GM18505 (cell line): ENCODE data around the gene ITPK1.

Source experiments
- ATAC-seq: cut with Tn5 transposase; IDR thresholded peaks from one replicate; pipeline ENCODE4 v1.9.1; 2021; ENCODE audit not compliant: unreplicated experiment
- POLR2A ChIP-seq: IDR thresholded peaks from 4 replicates; pipeline ENCODE4 v1.6.1; 2011; ENCODE audit warnings: borderline replicate concordance; ENCODE audit not compliant: insufficient read depth, insufficient read length; ENCODE audit errors: extremely low read depth

The ITPK1 gene

GRCh38 chr14:93029911-93030508, 85.7 kb downstream of the ITPK1 start:
- no peak for ATAC-seq
- TF ChIP-seq POLR2A: no peak

- no peak for ATAC-seq
Observed at GRCh38 chr14:93029417-93029816, 86.3 kb downstream of the ITPK1 start.

GRCh38 chr14:93028724-93029076, 87.0 kb downstream of the ITPK1 start:
- no peak for TF ChIP-seq POLR2A
- no peak for ATAC-seq

More at GRCh38 chr14:93029417-93029816, 86.3 kb downstream of the ITPK1 start:
- TF ChIP-seq POLR2A: no peak

GRCh38 chr14:93027810-93028723, 87.7 kb downstream of the ITPK1 start:
- TF ChIP-seq POLR2A: no peak
- no peak for ATAC-seq

GRCh38 chr14:93026339-93026738, 89.4 kb downstream of the ITPK1 start:
- ATAC-seq: no peak
- no peak for TF ChIP-seq POLR2A

- no peak for ATAC-seq
- no peak for TF ChIP-seq POLR2A
Observed at GRCh38 chr14:93025055-93025454, 90.7 kb downstream of the ITPK1 start.

- no peak for TF ChIP-seq POLR2A
- no peak for ATAC-seq
Observed at GRCh38 chr14:93024493-93024892, 91.2 kb downstream of the ITPK1 start.

GRCh38 chr14:93023802-93024434, 91.8 kb downstream of the ITPK1 start:
- ATAC-seq: no peak

GRCh38 chr14:93023039-93023438, 92.7 kb downstream of the ITPK1 start:
- no peak for TF ChIP-seq POLR2A
- no peak for ATAC-seq

More at GRCh38 chr14:93023802-93024434, 91.8 kb downstream of the ITPK1 start:
- TF ChIP-seq POLR2A: no peak

GRCh38 chr14:93019970-93020369, 95.8 kb downstream of the ITPK1 start:
- no peak for TF ChIP-seq POLR2A
- ATAC-seq: no peak

- no peak for ATAC-seq
- no peak for TF ChIP-seq POLR2A
Observed at GRCh38 chr14:93019367-93019843, 96.3 kb downstream of the ITPK1 start.

GRCh38 chr14:93018366-93018765, 97.4 kb downstream of the ITPK1 start:
- TF ChIP-seq POLR2A: no peak
- ATAC-seq: no peak

- ATAC-seq: no peak
- no peak for TF ChIP-seq POLR2A
Observed at GRCh38 chr14:93017898-93018297, 97.8 kb downstream of the ITPK1 start.
